DOHH2 (cell line): ENCODE results near the gene RWDD4.

Source experiments
- H3F3A ChIP-seq: fragments of 200-600 bp; sonication (generic), shearing (Covaris generic); 2 replicates; pipeline ENCODE4 v1.6.0; 2016; ENCODE audit warnings: antibody characterized with exemption, mild to moderate bottlenecking; ENCODE audit not compliant: control insufficient read depth, insufficient read depth
- H3K27ac ChIP-seq: fragments of 200-600 bp; sonication (generic); 2 replicates; pipeline ENCODE4 v1.5.1; 2014; ENCODE audit warnings: low read depth, mild to moderate bottlenecking, low read length, moderate library complexity
- H3K27me3 ChIP-seq: fragments of 200-600 bp; sonication (generic); 2 replicates; pipeline ENCODE4 v1.6.1; 2014; ENCODE audit warnings: mild to moderate bottlenecking, low read length, mixed read lengths; ENCODE audit not compliant: control insufficient read depth
- H3K36me3 ChIP-seq: fragments of 200-600 bp; sonication (generic); 2 replicates; pipeline ENCODE4 v1.6.1; 2014; ENCODE audit warnings: mild to moderate bottlenecking, low read length, moderate library complexity, mixed read lengths; ENCODE audit not compliant: control insufficient read depth
- H3K4me1 ChIP-seq: fragments of 200-600 bp; sonication (generic); 2 replicates; pipeline ENCODE4 v1.6.1; 2014; ENCODE audit warnings: mild to moderate bottlenecking, low read length, mixed read lengths; ENCODE audit not compliant: control insufficient read depth
- H3K4me2 ChIP-seq: fragments of 200-600 bp; sonication (generic); 2 replicates; pipeline ENCODE4 v1.6.0; 2014; ENCODE audit warnings: mild to moderate bottlenecking, low read length, moderate library complexity
- H3K4me3 ChIP-seq: fragments of 200-600 bp; sonication (generic); 2 replicates; pipeline ENCODE4 v1.5.1; 2014; ENCODE audit warnings: mild to moderate bottlenecking, low read length, mixed read lengths
- H3K79me2 ChIP-seq: fragments of 200-600 bp; sonication (generic); 2 replicates; pipeline ENCODE4 v1.6.1; 2014; ENCODE audit warnings: mild to moderate bottlenecking, low read length, mixed read lengths; ENCODE audit not compliant: control insufficient read depth
- H3K9me2 ChIP-seq: fragments of 200-600 bp; sonication (generic); replicated peaks from 2 replicates; pipeline ENCODE4 v1.6.1; 2014; ENCODE audit warnings: mild to moderate bottlenecking, low read length, mixed read lengths; ENCODE audit not compliant: control insufficient read depth
- H3K9me3 ChIP-seq: fragments of 200-600 bp; sonication (generic); 2 replicates; pipeline ENCODE4 v1.6.1; 2014; ENCODE audit warnings: antibody characterized with exemption, low read length, mixed read lengths; ENCODE audit not compliant: control insufficient read depth, insufficient read depth
- H4K20me1 ChIP-seq: fragments of 200-600 bp; sonication (generic); 2 replicates; pipeline ENCODE4 v1.6.0; 2014; ENCODE audit warnings: low read depth, mild to moderate bottlenecking, antibody characterized with exemption, low read length, moderate library complexity; ENCODE audit not compliant: control insufficient read depth, insufficient read depth
- CTCF ChIP-seq: fragments of 200-600 bp; sonication (generic); IDR thresholded peaks from one replicate; pipeline ENCODE4 v1.5.1; 2014; ENCODE audit warnings: antibody characterized with exemption, mild to moderate bottlenecking, low read depth, low read length; ENCODE audit not compliant: poor library complexity, severe bottlenecking
- EZH2phosphoT487 ChIP-seq: fragments of 200-600 bp; sonication (generic); IDR thresholded peaks from 2 replicates; pipeline ENCODE4 v1.6.1; 2017; ENCODE audit warnings: borderline replicate concordance, mild to moderate bottlenecking, antibody characterized with exemption, low read length, moderate library complexity, mixed read lengths

RWDD4 gene

GRCh38 chr4:183698909-183699308 lies 39.9 kb upstream of the RWDD4 start:
- H3K4me1 ChIP-seq, result no peaks in the 10 kb centered on the region
- H3F3A ChIP-seq, result no peaks in the 10 kb centered on the region
- H4K20me1 ChIP-seq, result no peaks in the 10 kb centered on the region
- no peaks in the 10 kb centered on the region for H3K9me2 ChIP-seq
- peaks cover 77% of the 10 kb centered on the region for H3K36me3 ChIP-seq
- no peaks in the 10 kb centered on the region for H3K27me3 ChIP-seq
- H3K9me3 ChIP-seq, result no peaks in the 10 kb centered on the region
- H3K4me2 ChIP-seq, result no peak overlapping the region
- TF ChIP-seq EZH2phosphoT487, result no peak
- TF ChIP-seq CTCF, result no peak
- no peak overlapping the region for H3K4me3 ChIP-seq
- H3K27ac ChIP-seq, result no peak overlapping the region
- no peaks in the 10 kb centered on the region for H3K79me2 ChIP-seq

- H3K4me1 ChIP-seq, result no peaks in the 10 kb centered on the region
- H3K36me3 ChIP-seq, result peaks cover 68% of the 10 kb centered on the region
- H3K9me3 ChIP-seq, result no peaks in the 10 kb centered on the region
- no peaks in the 10 kb centered on the region for H3K79me2 ChIP-seq
- no peak overlapping the region for H3K27ac ChIP-seq
- H3K4me2 ChIP-seq, result no peak overlapping the region
- H3K9me2 ChIP-seq, result no peaks in the 10 kb centered on the region
- no peak overlapping the region for H3K4me3 ChIP-seq
- no peaks in the 10 kb centered on the region for H4K20me1 ChIP-seq
- H3K27me3 ChIP-seq, result no peaks in the 10 kb centered on the region
- TF ChIP-seq EZH2phosphoT487 (no peak), CTCF (no peak)
- no peaks in the 10 kb centered on the region for H3F3A ChIP-seq
These were observed 32.9 kb upstream of the RWDD4 start for GRCh38 chr4:183691897-183692296.

GRCh38 chr4:183691006-183691405 lies 32.0 kb upstream of the RWDD4 start:
- H3K27me3 ChIP-seq, result no peaks in the 10 kb centered on the region
- H3K79me2 ChIP-seq, result no peaks in the 10 kb centered on the region
- no peaks in the 10 kb centered on the region for H4K20me1 ChIP-seq
- no peaks in the 10 kb centered on the region for H3K9me3 ChIP-seq
- H3K4me2 ChIP-seq, result no peak overlapping the region
- TF ChIP-seq EZH2phosphoT487 (no peak), CTCF (no peak)
- peaks cover 64% of the 10 kb centered on the region for H3K36me3 ChIP-seq
- no peaks in the 10 kb centered on the region for H3K9me2 ChIP-seq
- H3K4me1 ChIP-seq, result no peaks in the 10 kb centered on the region
- no peaks in the 10 kb centered on the region for H3F3A ChIP-seq
- H3K27ac ChIP-seq, result no peak overlapping the region
- no peak overlapping the region for H3K4me3 ChIP-seq

- TF ChIP-seq CTCF, result no peak
- no peak for TF ChIP-seq EZH2phosphoT487
- H3K4me3 ChIP-seq, result no peak overlapping the region
- H3K79me2 ChIP-seq, result no peaks in the 10 kb centered on the region
- H3F3A ChIP-seq, result no peaks in the 10 kb centered on the region
- H3K27ac ChIP-seq, result no peak overlapping the region
- peaks cover 61% of the 10 kb centered on the region for H3K36me3 ChIP-seq
- H4K20me1 ChIP-seq, result no peaks in the 10 kb centered on the region
- H3K4me2 ChIP-seq, result no peak overlapping the region
- no peaks in the 10 kb centered on the region for H3K27me3 ChIP-seq
- no peaks in the 10 kb centered on the region for H3K9me3 ChIP-seq
- H3K9me2 ChIP-seq, result no peaks in the 10 kb centered on the region
- H3K4me1 ChIP-seq, result no peaks in the 10 kb centered on the region
These were observed 29.2 kb upstream of the RWDD4 start for GRCh38 chr4:183688216-183688615.
